ENCODE measurements around the gene BLTP2.
"Not testable (repeated sequence)": the region's sequence is repeated elsewhere in the genome, so short reads cannot be mapped to it uniquely, and the experiment has no call there.

BLTP2 gene

DNA sequence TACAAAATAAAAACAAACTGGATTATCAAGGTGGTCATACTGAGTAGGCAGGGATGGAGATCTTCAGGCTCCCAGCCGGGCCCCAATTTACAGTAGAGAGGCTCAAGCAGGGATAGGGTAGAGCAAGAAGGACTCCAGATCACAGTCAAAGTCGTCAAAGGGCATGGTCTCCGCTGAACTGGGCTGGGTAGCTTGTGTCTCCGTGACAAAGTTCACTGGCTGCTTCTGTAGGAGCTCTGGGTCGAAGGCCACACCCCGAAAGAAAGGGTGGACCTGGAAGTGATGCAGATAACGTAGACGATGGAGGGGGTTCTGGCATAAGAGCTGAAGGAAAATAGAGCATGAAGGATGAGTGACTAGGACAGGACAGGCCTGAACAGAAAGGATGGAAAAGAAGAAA, 34.6 kb downstream of the BLTP2 start:
- intact Hi-C loops (cut with DNase I) = no loop called here
- DNase-seq = no peak

DNA sequence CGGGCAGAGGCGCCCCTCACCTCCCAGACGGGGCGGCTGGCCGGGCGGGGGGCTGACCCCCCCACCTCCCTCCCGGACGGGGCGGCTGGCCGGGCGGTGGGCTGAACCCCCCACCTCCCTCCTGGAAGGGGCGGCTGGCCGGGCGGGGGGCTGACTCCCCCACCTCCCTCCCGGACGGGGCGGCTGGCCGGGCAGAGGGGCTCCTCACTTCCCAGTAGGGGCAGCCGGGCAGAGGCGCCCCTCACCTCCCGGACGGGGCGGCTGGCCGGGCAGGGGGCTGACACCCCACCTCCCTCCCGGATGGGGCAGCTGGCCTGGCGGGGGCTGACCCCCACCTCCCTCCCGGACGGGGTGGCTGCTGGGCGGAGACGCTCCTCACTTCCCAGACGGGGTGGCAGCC, 40.9 kb downstream of the BLTP2 start:
- intact Hi-C loops (cut with DNase I); DNase-seq: not testable (repeated sequence)

- peak in 7 of 10 donors; percentile 21 to 89 (median 63) for DNase-seq
- intact Hi-C loops (cut with DNase I) = no loop called here
Observed at GRCh38 chr17:28599311-28600184, 45.4 kb downstream of the BLTP2 start.

- peak; percentile 77 to 99 (median 90) for DNase-seq
- intact Hi-C loops (cut with DNase I) = no loop called here
Observed at GRCh38 chr17:28598799-28599310, 46.1 kb downstream of the BLTP2 start, which contains the start of gene SPAG5. Gene SPAG5, minus strand, starts transcription at chr17:28599025. Its CDS starts 79 bp downstream, at chr17:28598946.

- intact Hi-C loops (cut with DNase I) = no loop called here
- no peak for DNase-seq
Observed at GRCh38 chr17:28598389-28598788, 46.6 kb downstream of the BLTP2 start.

- no peak for DNase-seq
- intact Hi-C loops (cut with DNase I) = no loop called here
Observed at GRCh38 chr17:28597606-28598383, 47.2 kb downstream of the BLTP2 start.

Data from posterior cingulate gyrus (tissue), 11 donors.